Cardiac fibroblast (primary cell): ENCODE data around the gene SPTBN2.

Experiments used
- DNase-seq, 2 donors: peaks; one replicate each; pipeline versions ENCODE4 v3.0.0 to v3.0.0-alpha.2; 2010; ENCODE audit warnings: low read depth in 2 of 2
- H3K4me3 ChIP-seq, 2 donors: replicated peaks in 1 of 2; 1 replicate in 1 of 2; 2 replicates in 1 of 2; pipeline ENCODE4 v1.5.1; 2011; ENCODE audit warnings: low read depth in 2 of 2, low read length in 2 of 2, mild to moderate bottlenecking in 2 of 2, moderate library complexity in 1 of 2
- TF ChIP-seq, protein P1 (sequence below): IDR thresholded peaks from one replicate; pipeline ENCODE4 v1.5.1; 2011; ENCODE audit warnings: low read depth, mild to moderate bottlenecking, low read length, inconsistent platforms

SPTBN2 gene

DNA sequence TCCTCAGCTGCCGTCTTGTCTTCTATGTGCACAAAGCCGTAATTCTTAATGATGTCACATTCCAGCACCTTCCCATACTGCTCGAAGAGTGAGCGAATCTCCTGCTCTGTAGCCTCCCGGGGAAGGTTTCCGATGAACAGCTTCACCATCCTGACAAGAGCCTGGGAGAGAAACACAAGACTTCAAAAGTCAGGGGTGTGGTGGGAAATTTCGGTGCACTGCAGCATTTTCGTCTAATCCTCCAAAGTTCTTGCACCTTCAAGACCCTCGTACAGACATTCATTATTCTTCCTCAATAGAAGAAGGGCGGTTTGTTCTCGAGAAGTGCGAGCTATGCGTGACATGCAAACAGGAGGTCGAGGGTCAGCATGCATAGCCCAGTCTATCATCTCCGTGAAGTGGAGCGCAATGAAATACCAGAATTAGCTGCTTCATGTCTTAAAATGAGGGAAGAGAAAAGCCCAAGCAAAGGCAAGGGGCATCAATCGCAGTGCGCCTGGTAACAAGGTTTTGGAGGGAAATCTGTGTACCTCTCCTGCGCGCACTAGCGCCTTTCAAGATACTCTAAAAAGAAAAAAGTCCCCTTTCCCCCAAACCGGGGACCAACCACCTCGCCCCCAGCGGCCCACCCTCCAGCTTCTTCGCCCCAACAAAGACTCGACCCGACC, 52.0 kb downstream of the SPTBN2 start:
- DNase-seq, result peak; percentile 14 to 26
- peak overlapping the region; percentile 73 to 74 for H3K4me3 ChIP-seq
- TF ChIP-seq, protein P1, sequence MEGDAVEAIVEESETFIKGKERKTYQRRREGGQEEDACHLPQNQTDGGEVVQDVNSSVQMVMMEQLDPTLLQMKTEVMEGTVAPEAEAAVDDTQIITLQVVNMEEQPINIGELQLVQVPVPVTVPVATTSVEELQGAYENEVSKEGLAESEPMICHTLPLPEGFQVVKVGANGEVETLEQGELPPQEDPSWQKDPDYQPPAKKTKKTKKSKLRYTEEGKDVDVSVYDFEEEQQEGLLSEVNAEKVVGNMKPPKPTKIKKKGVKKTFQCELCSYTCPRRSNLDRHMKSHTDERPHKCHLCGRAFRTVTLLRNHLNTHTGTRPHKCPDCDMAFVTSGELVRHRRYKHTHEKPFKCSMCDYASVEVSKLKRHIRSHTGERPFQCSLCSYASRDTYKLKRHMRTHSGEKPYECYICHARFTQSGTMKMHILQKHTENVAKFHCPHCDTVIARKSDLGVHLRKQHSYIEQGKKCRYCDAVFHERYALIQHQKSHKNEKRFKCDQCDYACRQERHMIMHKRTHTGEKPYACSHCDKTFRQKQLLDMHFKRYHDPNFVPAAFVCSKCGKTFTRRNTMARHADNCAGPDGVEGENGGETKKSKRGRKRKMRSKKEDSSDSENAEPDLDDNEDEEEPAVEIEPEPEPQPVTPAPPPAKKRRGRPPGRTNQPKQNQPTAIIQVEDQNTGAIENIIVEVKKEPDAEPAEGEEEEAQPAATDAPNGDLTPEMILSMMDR, result no peak

DNA sequence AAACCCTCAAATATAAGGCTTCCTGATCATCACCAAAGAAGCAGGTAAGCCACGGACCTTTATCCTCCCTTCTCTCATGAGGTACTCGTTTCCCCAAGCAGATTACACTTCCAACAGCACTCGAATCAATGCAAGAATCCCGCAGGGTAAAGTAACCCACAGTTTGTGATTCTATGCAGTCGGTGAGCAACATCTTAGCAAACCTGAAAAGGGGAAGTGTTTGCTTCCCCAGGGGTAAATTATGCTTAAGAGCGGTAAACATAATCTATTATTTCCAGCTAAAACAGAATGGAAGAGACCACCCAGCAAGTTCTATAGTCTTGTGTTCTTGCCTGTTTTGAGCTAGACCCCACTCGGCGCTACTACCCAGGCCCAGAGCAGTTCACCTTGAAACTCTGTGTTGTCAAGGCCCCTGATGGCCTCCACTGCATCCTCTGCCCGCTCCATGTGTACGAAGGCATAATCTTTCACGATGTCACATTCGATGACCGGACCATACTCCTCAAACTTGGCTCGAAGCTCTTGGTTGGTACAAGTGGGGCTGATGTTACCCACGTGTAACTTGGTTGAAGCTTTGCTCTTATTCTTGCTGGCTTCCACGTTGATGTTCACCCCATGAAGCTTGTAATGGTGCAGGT, 52.6 kb downstream of the SPTBN2 start:
- no peak for DNase-seq
- TF ChIP-seq, protein P1, result no peak
- H3K4me3 ChIP-seq, result peak overlapping the region; percentile 73 to 74

- TF ChIP-seq, protein P1, result no peak
- DNase-seq, result no peak
- no peak overlapping the region for H3K4me3 ChIP-seq
These were observed 53.9 kb downstream of the SPTBN2 start for GRCh38 chr11:66674964-66675602.

DNA sequence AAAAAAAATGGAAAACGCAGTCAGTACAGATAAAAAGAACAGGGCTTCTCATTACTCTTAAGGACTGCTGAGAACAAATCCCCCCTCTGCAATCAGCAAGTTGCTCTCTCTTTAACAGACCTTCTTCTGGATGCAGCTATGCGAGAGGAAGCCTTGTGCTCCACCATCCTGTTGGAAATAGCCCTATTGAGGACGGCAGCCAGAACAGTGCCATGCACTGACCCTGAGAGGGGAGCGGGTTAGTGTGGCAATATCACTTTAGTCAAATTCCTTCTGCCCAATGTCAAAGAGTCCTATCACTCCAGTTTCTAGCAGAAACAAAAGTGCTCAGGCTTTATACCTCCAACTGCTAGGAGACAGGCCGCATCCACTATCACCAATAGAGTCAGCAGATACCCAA, 58.2 kb downstream of the SPTBN2 start:
- no peak overlapping the region for H3K4me3 ChIP-seq
- TF ChIP-seq, protein P1, result no peak
- no peak for DNase-seq

DNA sequence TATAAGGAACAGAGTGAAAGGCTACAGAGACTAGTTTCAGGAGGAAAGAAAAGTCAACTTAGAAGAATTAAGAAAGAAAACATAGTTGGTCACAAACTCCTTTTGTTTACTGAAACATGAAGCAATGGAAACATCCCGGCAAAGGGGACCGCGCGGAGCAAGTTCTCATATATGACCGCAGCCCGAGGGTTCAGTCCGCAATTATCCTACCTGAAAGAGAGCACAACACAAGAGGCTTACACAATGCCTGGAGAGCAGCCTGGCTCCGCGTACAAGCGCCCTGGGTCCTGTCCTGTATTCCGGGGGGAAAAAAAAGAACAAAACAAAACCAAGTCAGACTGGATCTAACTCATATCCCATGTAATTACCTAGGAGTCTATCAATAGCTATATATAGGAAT, 63.6 kb downstream of the SPTBN2 start:
- DNase-seq, result no peak
- TF ChIP-seq, protein P1, result no peak
- H3K4me3 ChIP-seq, result no peak overlapping the region

DNA sequence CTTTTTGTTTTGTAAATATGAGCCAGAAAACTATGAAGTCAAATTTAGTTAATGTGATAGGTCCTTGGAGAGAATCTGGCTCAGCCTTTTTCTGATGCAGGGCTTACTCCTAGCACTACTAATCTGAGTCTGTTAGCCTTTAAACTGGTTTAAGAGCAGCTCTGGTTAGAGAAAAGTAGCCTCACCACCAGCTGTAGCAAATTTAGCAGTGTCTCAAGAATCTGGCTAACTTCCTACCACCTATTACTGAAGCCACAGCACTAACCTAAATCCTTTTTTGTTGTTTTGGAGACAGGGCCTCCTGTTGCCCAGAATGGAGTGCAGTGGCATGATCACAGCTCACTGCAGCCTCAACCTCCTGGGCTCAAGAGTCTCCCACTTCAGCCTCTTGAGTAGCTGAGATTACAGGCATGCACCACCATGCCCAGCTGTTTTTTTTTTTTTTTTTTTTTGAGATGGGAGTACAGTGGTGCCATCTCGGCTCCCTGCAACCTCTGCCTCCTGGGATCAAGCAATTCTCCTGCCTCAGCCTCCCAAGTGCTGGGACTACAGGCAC, 65.2 kb downstream of the SPTBN2 start:
- TF ChIP-seq, protein P1, result no peak

More for the DNA sequence above, 65.2 kb downstream of the SPTBN2 start:
- no peak for DNase-seq
- no peak overlapping the region for H3K4me3 ChIP-seq
